Glutamatergic neuron (in vitro differentiated cells): ENCODE measurements around the gene THBS3. TPM values are rescaled to one million over a fixed set of nuclear protein-coding genes. Genes with fewer than 3 reads are reported as not detected.

ENCODE experiments used
- DNase-seq: peaks from one replicate; pipeline ENCODE4 v3.0.0; 2022
- H3K27ac Mint-ChIP-seq: one replicate; pipeline ENCODE4 v1.8.0; 2020; ENCODE audit warnings: mild to moderate bottlenecking, mixed read lengths, inconsistent platforms; ENCODE audit not compliant: unreplicated experiment
- H3K27me3 Mint-ChIP-seq: one replicate; pipeline ENCODE4 v1.8.0; 2020; ENCODE audit warnings: mild to moderate bottlenecking, moderate library complexity, mixed read lengths, inconsistent platforms; ENCODE audit not compliant: unreplicated experiment
- H3K36me3 Mint-ChIP-seq: one replicate; pipeline ENCODE4 v1.8.0; 2020; ENCODE audit warnings: mild to moderate bottlenecking, mixed read lengths, inconsistent platforms; ENCODE audit not compliant: unreplicated experiment
- H3K4me1 Mint-ChIP-seq: one replicate; pipeline ENCODE4 v1.8.0; 2020; ENCODE audit warnings: mild to moderate bottlenecking, low read depth, mixed read lengths, inconsistent platforms; ENCODE audit not compliant: unreplicated experiment
- H3K4me3 Mint-ChIP-seq: one replicate; pipeline ENCODE4 v1.8.0; 2020; ENCODE audit warnings: mild to moderate bottlenecking, mixed read lengths, inconsistent platforms; ENCODE audit not compliant: unreplicated experiment
- H3K9me3 Mint-ChIP-seq: one replicate; pipeline ENCODE4 v1.8.0; 2020; ENCODE audit warnings: mild to moderate bottlenecking, moderate library complexity, mixed read lengths, inconsistent platforms; ENCODE audit not compliant: unreplicated experiment
- long read RNA-seq: library from polyadenylated mRNA; unstranded; transcript quantifications from one replicate; pipeline ENCODE4 v2.0.0, GENCODE V29; 2020; ENCODE audit not compliant: unreplicated experiment
- total RNA-seq: library from RNA; stranded (reverse); fragmentation: NEBNext Ultra II Directional; extraction: Animal tissue kit (Norgen Biotek cat#: 25700); gene quantifications from one replicate; pipeline ENCODE4 v1.2.1, GENCODE V29; 2021; ENCODE audit not compliant: unreplicated experiment
- TF ChIP-seq, protein P1 (sequence below): fragments of 200-600 bp; sonication (generic); IDR thresholded peaks from one replicate; pipeline ENCODE4 v1.5.0; 2021; ENCODE audit not compliant: partially characterized antibody, unreplicated experiment

Gene THBS3
- 377 TPM for total RNA-seq
- long read RNA-seq, transcript THBS3-201 (23 exons, 3,145 nt): major isoform, 12 of 34 reads
- long read RNA-seq, partial matches to known transcripts: 5 of 34 reads
- long read RNA-seq, other reads (novel, unspliced or antisense): 13 of 34 reads

DNA sequence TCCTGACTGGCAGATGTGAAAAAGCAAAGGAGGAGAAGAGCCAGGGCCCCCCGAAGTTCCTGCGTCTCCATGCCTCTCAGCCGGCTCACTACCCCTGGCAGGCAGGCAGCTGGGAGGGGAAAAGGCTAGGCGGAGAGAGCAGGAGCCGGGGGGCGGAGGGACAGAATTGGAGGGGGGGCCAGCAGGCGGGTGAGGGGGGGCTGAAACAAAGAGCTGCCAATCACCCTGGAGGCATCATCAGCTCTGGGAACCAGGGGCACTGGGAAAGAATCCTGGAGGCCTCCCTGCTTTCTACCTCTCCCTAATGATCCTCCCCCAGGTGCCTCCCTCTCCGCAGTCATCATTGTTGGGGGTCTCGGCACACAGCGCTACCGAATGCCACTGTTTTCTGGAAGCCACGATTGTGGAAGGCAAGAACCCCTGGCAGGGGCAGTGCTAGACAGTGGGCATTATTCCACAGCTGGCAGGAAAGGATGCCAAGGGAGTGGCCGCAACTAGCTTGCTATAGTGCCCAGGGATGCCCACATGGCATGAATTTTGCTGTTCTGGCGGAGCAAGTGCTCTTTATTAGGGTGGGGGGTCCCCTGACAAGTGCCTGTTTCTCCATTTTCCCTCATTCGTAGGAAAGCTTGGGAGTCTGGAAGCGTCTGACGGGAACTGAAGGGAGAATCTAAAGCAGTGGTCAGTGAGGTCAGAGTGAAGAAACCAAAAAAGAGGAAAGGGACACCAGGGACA, at the start of gene THBS3:
Gene THBS3, minus strand, starts transcription at position 92 of the 735 bp plus-strand sequence. Its CDS starts 21 bp downstream, at position 71.
- Mint-ChIP-seq H3K4me3 (peak within 1 kb of the TSS; percentile 90), H3K36me3 (peaks cover 4% of the 10 kb centered on the region)
- TF ChIP-seq, protein P1, sequence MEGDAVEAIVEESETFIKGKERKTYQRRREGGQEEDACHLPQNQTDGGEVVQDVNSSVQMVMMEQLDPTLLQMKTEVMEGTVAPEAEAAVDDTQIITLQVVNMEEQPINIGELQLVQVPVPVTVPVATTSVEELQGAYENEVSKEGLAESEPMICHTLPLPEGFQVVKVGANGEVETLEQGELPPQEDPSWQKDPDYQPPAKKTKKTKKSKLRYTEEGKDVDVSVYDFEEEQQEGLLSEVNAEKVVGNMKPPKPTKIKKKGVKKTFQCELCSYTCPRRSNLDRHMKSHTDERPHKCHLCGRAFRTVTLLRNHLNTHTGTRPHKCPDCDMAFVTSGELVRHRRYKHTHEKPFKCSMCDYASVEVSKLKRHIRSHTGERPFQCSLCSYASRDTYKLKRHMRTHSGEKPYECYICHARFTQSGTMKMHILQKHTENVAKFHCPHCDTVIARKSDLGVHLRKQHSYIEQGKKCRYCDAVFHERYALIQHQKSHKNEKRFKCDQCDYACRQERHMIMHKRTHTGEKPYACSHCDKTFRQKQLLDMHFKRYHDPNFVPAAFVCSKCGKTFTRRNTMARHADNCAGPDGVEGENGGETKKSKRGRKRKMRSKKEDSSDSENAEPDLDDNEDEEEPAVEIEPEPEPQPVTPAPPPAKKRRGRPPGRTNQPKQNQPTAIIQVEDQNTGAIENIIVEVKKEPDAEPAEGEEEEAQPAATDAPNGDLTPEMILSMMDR: no peak

GRCh38 chr1:155256058-155256852, 48.6 kb upstream of the THBS3 start:
- H3K4me1 Mint-ChIP-seq: peaks cover 27% of the 10 kb centered on the region
- peak; percentile 62 for DNase-seq
- H3K9me3 Mint-ChIP-seq: peaks cover 15% of the 10 kb centered on the region
- peaks cover 11% of the 10 kb centered on the region for H3K27me3 Mint-ChIP-seq
- H3K4me3 Mint-ChIP-seq: peak overlapping the region; percentile 83
- TF ChIP-seq, protein P1: no peak
- H3K36me3 Mint-ChIP-seq: peaks cover 12% of the 10 kb centered on the region
- H3K27ac Mint-ChIP-seq: peak overlapping the region; percentile 77

More for the DNA sequence above, at the start of gene THBS3:
- H3K27ac Mint-ChIP-seq: peak within 1 kb of the TSS; percentile 99
- H3K9me3 Mint-ChIP-seq: peaks cover 25% of the 10 kb centered on the region
- DNase-seq: peak; percentile 82
- peaks cover 14% of the 10 kb centered on the region for H3K4me1 Mint-ChIP-seq
- peaks cover 20% of the 10 kb centered on the region for H3K27me3 Mint-ChIP-seq

DNA sequence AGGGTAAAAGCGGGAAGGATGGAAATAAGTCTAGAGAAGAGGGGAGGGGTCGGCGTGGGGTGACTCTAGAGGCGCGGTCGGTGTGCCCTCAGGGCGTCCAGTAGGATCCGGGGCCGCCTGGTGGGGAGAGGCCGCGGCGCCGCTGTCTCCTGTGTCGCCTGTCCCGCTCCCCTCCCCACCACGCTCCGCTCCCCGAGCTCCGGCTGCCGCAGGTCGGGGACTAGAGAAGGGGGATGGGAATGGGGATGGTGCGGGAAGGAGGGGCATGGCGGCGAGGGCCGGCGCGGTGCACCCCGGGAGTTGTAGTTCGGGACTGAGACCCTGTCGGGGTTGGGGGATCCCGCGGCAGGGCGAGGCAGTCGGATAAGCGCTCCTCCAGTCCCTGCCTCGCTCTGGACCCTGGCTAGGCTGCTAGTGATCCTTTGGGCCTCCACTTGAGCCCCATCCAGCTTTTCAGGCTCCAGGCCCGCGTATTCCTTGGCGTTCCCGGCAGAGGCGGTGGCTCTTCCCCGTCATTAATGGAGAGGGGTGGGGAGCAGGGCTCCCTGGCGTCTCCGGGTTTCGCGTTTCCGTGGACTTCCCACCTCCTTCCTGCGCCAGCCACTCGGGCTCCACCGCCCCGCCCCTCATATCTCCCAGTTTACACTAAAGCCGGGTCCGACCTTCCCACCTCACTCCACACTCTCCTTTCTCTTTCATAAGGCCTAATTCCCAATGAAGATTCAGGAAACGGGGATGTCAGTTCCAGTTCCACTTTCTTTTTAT, 47.7 kb upstream of the THBS3 start, which contains the start of gene ENTREP3:
Gene ENTREP3, minus strand, starts transcription at position 241 of the 765 bp plus-strand sequence. CDS start 606 bp downstream, outside the sequence.
- peaks cover 30% of the 10 kb centered on the region for H3K4me1 Mint-ChIP-seq
- peak within 1 kb of the TSS; percentile 83 for H3K4me3 Mint-ChIP-seq
- H3K36me3 Mint-ChIP-seq: peaks cover 12% of the 10 kb centered on the region
- H3K27me3 Mint-ChIP-seq: peaks cover 12% of the 10 kb centered on the region
- TF ChIP-seq, protein P1: no peak
- DNase-seq: peak; percentile 93
- peak within 1 kb of the TSS; percentile 77 for H3K27ac Mint-ChIP-seq
- H3K9me3 Mint-ChIP-seq: peaks cover 12% of the 10 kb centered on the region

DNA sequence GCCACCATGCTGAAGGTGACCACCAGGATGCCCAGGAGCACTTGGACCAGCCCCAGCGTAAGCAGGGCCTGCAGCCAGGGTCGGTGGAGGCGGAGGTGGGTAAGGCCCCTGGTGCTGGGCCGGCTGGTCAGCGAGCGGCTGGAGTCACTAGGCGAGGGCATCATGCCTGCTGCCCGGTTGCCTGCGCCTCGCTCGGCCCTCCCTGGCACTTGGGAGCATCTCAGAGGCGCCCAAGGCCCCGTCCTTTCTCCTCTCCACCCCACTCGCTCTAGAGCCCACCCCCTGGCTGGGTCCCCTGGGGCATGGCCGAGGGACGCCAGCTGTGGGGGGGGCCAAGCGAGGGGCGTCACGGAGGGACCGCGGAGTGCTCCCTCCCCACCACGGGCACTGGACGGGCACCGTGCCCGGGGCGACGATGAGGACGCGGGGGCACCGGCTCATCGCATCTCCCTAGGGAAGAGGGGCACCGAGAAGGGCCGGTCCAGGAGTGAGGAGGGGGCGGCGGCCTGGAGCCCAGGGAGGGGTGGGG, 47.1 kb upstream of the THBS3 start:
- H3K4me1 Mint-ChIP-seq: peaks cover 30% of the 10 kb centered on the region

More for the DNA sequence above, 47.1 kb upstream of the THBS3 start:
- H3K36me3 Mint-ChIP-seq: peaks cover 12% of the 10 kb centered on the region
- TF ChIP-seq, protein P1: no peak
- H3K27ac Mint-ChIP-seq: peak overlapping the region; percentile 72
- peaks cover 12% of the 10 kb centered on the region for H3K9me3 Mint-ChIP-seq
- peak; percentile 41 for DNase-seq
- H3K27me3 Mint-ChIP-seq: peaks cover 12% of the 10 kb centered on the region
- H3K4me3 Mint-ChIP-seq: peak overlapping the region; percentile 80
